ENCODE measurements around the gene USP28.

Gene USP28

GRCh38 chr11:113895367-113896155 lies 20.2 kb upstream of the USP28 start:
- no peak for TF ChIP-seq CTCF (IDR thresholded peaks at IDR 0.05; ENCODE audit: insufficient read depth, low read length, missing control alignments)
- POLR2A ChIA-PET, result interaction anchor here (0.6 kb wide), 1 partner anchor 364 kb away, joined by 4 read pairs; no protein-coding TSS in a partner anchor

GRCh38 chr11:113894421-113894996 lies 19.1 kb upstream of the USP28 start:
- POLR2A ChIA-PET, result no interaction called here
- no peak overlapping the region for H3K4me3 ChIP-seq (ENCODE audit: low read depth, low read length)

More at GRCh38 chr11:113895367-113896155, 20.2 kb upstream of the USP28 start:
- H3K4me3 ChIP-seq (ENCODE audit: low read depth, low read length), result no peak overlapping the region
- CTCF ChIA-PET, result interaction anchor here (0.6 to 7.1 kb wide), 17 partner anchors 9 to 1277 kb away, joined by 3 to 279 read pairs (median 4); partner anchors contain the start of gene HTR3B
- DNase-seq (ENCODE audit: low read depth, low spot score), result no peak

GRCh38 chr11:113888848-113889247 lies 13.5 kb upstream of the USP28 start:
- CTCF ChIA-PET, result no interaction called here

More at GRCh38 chr11:113894421-113894996, 19.1 kb upstream of the USP28 start:
- CTCF ChIA-PET, result interaction anchor here (2.7 to 7.1 kb wide), 2 partner anchors 10 to 368 kb away, joined by 19 to 279 read pairs; no protein-coding TSS in a partner anchor
- TF ChIP-seq CTCF (IDR thresholded peaks at IDR 0.05; ENCODE audit: insufficient read depth, low read length, missing control alignments), result no peak
- no peak for DNase-seq (ENCODE audit: low read depth, low spot score)

DNA sequence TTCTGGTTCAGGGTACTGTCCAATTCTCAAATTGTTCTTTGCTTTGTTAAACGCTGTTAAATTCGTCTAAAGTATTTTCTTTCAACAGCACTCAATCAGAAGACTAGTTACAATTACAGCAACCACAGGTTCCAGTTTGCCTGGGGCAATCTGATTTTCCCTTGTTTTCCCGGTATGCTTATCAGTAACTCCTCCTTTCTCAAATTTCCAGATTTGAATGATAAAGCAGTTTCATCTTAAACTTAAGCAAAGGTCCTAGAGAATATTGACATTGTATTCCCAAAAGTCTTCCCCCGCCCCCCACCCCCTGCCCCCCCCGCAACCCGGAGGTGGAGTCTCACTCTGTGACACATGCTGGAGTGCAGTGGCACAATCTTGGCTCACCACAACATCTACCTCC lies 10.5 kb upstream of the USP28 start:
- no peak for DNase-seq (ENCODE audit: low read depth, low spot score)
- H3K4me3 ChIP-seq (ENCODE audit: low read depth, low read length), result no peak overlapping the region
- no peak for TF ChIP-seq CTCF (IDR thresholded peaks at IDR 0.05; ENCODE audit: insufficient read depth, low read length, missing control alignments)
- ChIA-PET POLR2A (interaction anchor here (1.9 kb wide), 1 partner anchor 10 kb away, joined by 5 read pairs; the partner anchor contains the start of gene USP28), CTCF (interaction anchor here (0.9 to 2.8 kb wide), 2 partner anchors 10 to 378 kb away, joined by 3 to 19 read pairs; no protein-coding TSS in a partner anchor)

More at GRCh38 chr11:113888848-113889247, 13.5 kb upstream of the USP28 start:
- DNase-seq (ENCODE audit: low read depth, low spot score), result no peak
- POLR2A ChIA-PET, result no interaction called here
- no peak for TF ChIP-seq CTCF (IDR thresholded peaks at IDR 0.05; ENCODE audit: insufficient read depth, low read length, missing control alignments)
- no peak overlapping the region for H3K4me3 ChIP-seq (ENCODE audit: low read depth, low read length)

DNA sequence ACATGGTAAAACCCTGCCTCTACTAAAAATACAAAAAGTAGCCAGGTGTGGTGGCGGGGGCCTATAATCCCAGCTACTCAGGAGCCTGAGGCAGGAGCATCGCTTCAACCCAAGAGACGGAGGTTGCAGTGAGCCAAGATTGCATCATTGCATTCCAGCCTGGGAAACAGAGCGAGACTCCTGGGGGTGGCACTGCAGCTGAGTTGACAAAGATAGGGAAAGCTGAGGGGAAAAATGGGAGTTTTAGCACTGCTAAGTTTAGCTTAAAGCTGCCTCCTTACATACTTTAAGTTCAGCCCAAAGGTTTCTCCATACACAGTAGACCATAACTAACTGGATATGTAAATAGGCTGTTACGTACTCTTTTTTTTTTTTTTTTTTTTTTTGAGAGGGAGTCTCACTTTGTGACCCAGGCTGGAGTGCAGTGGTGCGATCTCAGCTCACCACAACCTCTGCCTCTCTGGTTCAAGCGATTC lies 9.0 kb upstream of the USP28 start:
- ChIA-PET POLR2A (interaction anchor here (1.9 kb wide), 1 partner anchor 9 kb away, joined by 5 read pairs; the partner anchor contains the start of gene USP28), CTCF (interaction anchor here (1.1 to 2.8 kb wide), 4 partner anchors 10 to 379 kb away, joined by 3 to 19 read pairs (median 5); partner anchors contain the start of gene USP28)
- TF ChIP-seq CTCF (IDR thresholded peaks at IDR 0.05; ENCODE audit: insufficient read depth, low read length, missing control alignments), result no peak
- no peak for DNase-seq (ENCODE audit: low read depth, low spot score)
- H3K4me3 ChIP-seq (ENCODE audit: low read depth, low read length), result no peak overlapping the region

DNA sequence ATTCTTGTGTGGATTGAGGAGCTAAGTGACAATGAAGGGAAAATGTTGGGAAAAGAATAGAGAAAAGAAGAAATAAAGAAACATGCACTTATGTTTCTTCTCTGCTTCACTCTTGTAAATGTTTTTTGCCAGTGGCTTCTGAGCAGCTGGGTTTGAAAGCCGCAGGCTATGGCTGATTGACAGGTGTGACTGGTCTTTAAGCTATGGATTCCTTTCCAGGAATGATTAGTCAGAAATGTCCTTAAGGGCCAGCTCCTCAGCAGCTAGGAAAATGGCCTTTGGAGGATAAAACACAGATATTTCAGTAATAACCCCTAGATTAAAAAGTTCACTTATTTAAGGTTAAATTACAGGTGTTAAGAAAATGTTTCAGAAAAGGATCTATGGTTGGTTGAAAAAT lies 6.5 kb upstream of the USP28 start:
- DNase-seq (ENCODE audit: low read depth, low spot score), result no peak
- POLR2A ChIA-PET, result no interaction called here
- no peak for TF ChIP-seq CTCF (IDR thresholded peaks at IDR 0.05; ENCODE audit: insufficient read depth, low read length, missing control alignments)
- CTCF ChIA-PET, result interaction anchor here (0.9 to 1.8 kb wide), 2 partner anchors 14 to 380 kb away, joined by 3 to 5 read pairs; no protein-coding TSS in a partner anchor
- H3K4me3 ChIP-seq (ENCODE audit: low read depth, low read length), result no peak overlapping the region
